HepG2 (cell line): Measurements from ENCODE around the gene ACOT9.

Experiments used
- ATF6 ChIP-seq: sonication (generic); formaldehyde crosslinking; conservative IDR thresholded peaks from 2 replicates; pipeline ENCODE4 v1.4.0; 2020; ENCODE audit warnings: missing genetic modification reagents
- EZH2 ChIP-seq: conservative IDR thresholded peaks from 2 replicates; pipeline ENCODE4 v1.6.1; 2012; ENCODE audit warnings: mild to moderate bottlenecking, low read depth, low read length, moderate library complexity
- MXI1 ChIP-seq: IDR thresholded peaks from 3 replicates; pipeline ENCODE4 v1.6.1; 2012; ENCODE audit warnings: low read depth, low read length, inconsistent platforms, borderline replicate concordance
- ZNF7 ChIP-seq: IDR thresholded peaks from 2 replicates; pipeline ENCODE4 v1.6.1; 2016; ENCODE audit warnings: missing biosample characterization, missing genetic modification reagents

GRCh38 chrX:23699636-23700194, 43.4 kb downstream of the ACOT9 start:
- TF ChIP-seq EZH2 = no peak
- TF ChIP-seq MXI1 = no peak
- TF ChIP-seq ATF6 (CRISPR knock-in tag) = no peak
- TF ChIP-seq ZNF7 (CRISPR knock-in tag) = no peak
